ENCODE data around the gene ECPAS. TPM values are rescaled to one million over a fixed set of nuclear protein-coding genes. Genes with fewer than 3 reads are reported as not detected.

The ECPAS gene
- total and polyA plus RNA-seq, 9 donors = 23.5 to 97.6 (median 69.7) TPM

DNA sequence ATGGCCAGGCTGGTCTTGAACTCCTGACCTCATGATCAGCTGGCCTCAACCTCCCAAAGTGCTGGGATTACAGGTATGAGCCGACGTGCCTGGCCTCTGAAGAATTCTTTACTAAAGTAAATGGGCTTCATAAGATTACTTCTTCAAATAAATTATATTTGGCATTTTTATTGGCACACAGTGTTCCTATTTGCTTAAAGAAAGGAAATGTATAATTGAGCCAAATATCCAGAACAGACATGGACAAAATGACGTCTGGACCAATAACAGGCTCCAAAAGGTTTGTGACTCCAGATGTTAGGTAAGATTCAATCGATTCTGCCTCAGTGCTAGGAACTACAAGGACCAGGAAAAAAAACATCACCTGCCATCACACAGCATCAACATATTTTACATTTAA lies 40.7 kb downstream of the ECPAS start:
- H3K36me3 ChIP-seq = no peaks in the 10 kb centered on the region

DNA sequence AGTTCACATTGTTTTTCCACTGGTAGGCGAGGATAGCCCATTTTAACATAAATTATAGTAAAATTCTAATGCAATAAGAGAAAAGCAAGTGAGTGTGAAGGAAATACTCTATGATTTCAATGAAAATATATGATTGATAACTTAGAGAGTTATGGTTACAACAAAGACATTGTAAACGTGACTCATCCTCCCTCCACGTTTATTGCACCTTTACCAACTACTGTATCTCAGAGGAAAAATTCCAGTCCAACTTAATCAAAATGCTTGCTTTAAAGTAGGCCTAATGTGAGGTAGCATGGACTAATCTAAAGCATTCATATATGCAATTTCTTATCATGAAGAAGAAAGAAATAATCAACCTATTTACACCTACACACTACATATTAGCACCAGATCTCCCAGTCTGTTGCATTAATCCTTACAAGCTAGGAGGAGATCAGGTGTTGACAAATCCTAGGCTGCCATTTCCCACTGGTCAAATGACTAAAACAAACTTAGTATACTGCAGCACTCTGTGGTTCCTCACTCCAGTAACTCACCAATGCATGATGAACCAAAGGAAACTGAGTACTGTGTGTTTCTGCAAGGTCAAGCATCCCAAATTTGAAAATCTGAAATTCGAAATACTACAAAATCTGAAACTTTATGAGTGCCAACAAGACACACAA lies 41.7 kb downstream of the ECPAS start:
- H3K27ac ChIP-seq = no peak overlapping the region
- no peaks in the 10 kb centered on the region for H3K36me3 ChIP-seq
- no peaks in the 10 kb centered on the region for H3K27me3 ChIP-seq
- H3K4me3 ChIP-seq = no peak overlapping the region
- TF ChIP-seq CTCF (IDR thresholded peaks at IDR 0.05) = no peak
- no peak for TF ChIP-seq EP300 (IDR thresholded peaks at IDR 0.05)
- TF ChIP-seq POLR2A (IDR thresholded peaks at IDR 0.05) = no peak
- no peak for DNase-seq
- H3K4me1 ChIP-seq (ENCODE audit: insufficient read depth) = no peaks in the 10 kb centered on the region
- 89% methylated on average over 4 of the region's 4 CpGs for WGBS, 3 donors
- intact Hi-C loops (cut with DNase I) = no loop called here
- no peaks in the 10 kb centered on the region for H3K9me3 ChIP-seq

More for the DNA sequence above, 40.7 kb downstream of the ECPAS start:
- Histone ChIP-seq H3K4me3 (no peak overlapping the region), H3K27ac (no peak overlapping the region), H3K4me1 (ENCODE audit: insufficient read depth) (no peaks in the 10 kb centered on the region), H3K9me3 (no peaks in the 10 kb centered on the region), H3K27me3 (no peaks in the 10 kb centered on the region)
- no peak for DNase-seq
- intact Hi-C loops (cut with DNase I) = no loop called here
- 90 to 95% (median 92%) methylated on average over 4 of the region's 4 CpGs for WGBS, 3 donors
- TF ChIP-seq CTCF (IDR thresholded peaks at IDR 0.05) (no peak), POLR2A (IDR thresholded peaks at IDR 0.05) (no peak), EP300 (IDR thresholded peaks at IDR 0.05) (no peak)

GRCh38 chr9:111440226-111440625 lies 44.0 kb downstream of the ECPAS start:
- H3K27me3 ChIP-seq = no peaks in the 10 kb centered on the region
- TF ChIP-seq POLR2A (IDR thresholded peaks at IDR 0.05) = no peak
- no peak for TF ChIP-seq CTCF (IDR thresholded peaks at IDR 0.05)
- no peak for TF ChIP-seq EP300 (IDR thresholded peaks at IDR 0.05)
- intact Hi-C loops (cut with DNase I) = no loop called here
- H3K4me1 ChIP-seq (ENCODE audit: insufficient read depth) = no peaks in the 10 kb centered on the region
- H3K36me3 ChIP-seq = no peaks in the 10 kb centered on the region
- no peak for DNase-seq
- H3K9me3 ChIP-seq = no peaks in the 10 kb centered on the region
- H3K27ac ChIP-seq = no peak overlapping the region
- 82 to 89% (median 84%) methylated on average over 3 of the region's 3 CpGs for WGBS, 3 donors
- H3K4me3 ChIP-seq = no peak overlapping the region

- Histone ChIP-seq H3K27me3 (no peaks in the 10 kb centered on the region), H3K4me1 (ENCODE audit: insufficient read depth) (peaks cover 2% of the 10 kb centered on the region), H3K4me3 (no peak overlapping the region), H3K9me3 (no peaks in the 10 kb centered on the region), H3K36me3 (no peaks in the 10 kb centered on the region), H3K27ac (no peak overlapping the region)
- DNase-seq = no peak
- WGBS, 3 donors = 85 to 86% (median 85%) methylated on average over 6 of the region's 6 CpGs
- intact Hi-C loops (cut with DNase I) = no loop called here
- TF ChIP-seq EP300 (IDR thresholded peaks at IDR 0.05) = no peak
- TF ChIP-seq POLR2A (IDR thresholded peaks at IDR 0.05) = no peak
- TF ChIP-seq CTCF (IDR thresholded peaks at IDR 0.05) = no peak
These were observed 45.5 kb downstream of the ECPAS start for GRCh38 chr9:111438541-111439235.

All from ovary (tissue), 9 donors.